T-cell (primary cell): Measurements from ENCODE around the gene CDC16. TPM values are rescaled to one million over a fixed set of nuclear protein-coding genes. Genes with fewer than 3 reads are reported as not detected.

Experiments used
- ATAC-seq, 4 experiments: fragments of 200-7000 bp in 3 of 4; fragments of 150-1000 bp in 1 of 4; cut with Tn5 transposase; replicated peaks in 1 of 4; 1 replicate in 3 of 4; 2 replicates in 1 of 4; pipeline ENCODE4 v1.10.0; 2021; ENCODE audit warnings: moderate library complexity in 3 of 4, mild to moderate bottlenecking in 2 of 4, moderate number of reproducible peaks in 1 of 4
- CTCF ChIA-PET, 2 donors: fragments of 300-600 bp; sonication (Branson Sonifier 250); formaldehyde crosslinking; loops; one replicate each; lab custom pipeline; 2022; ENCODE audit warnings: antibody characterized with exemption in 2 of 2; lab: Charles Lee
- POLR2A ChIA-PET, 2 donors: fragments of 300-600 bp; sonication (Branson Sonifier 250); formaldehyde crosslinking; loops; one replicate each; lab custom pipeline; 2022; ENCODE audit warnings: antibody characterized with exemption in 2 of 2; lab: Charles Lee
- DNase-seq, 35 experiments: peaks; one replicate each; pipeline versions ENCODE4 v3.0.0 to v3.0.0-alpha.2; 2013 to 2023
- H3K27ac ChIP-seq: one replicate; pipeline ENCODE4 v1.5.1; 2013; ENCODE audit warnings: low read length
- H3K27me3 ChIP-seq, 2 experiments: replicated peaks in 1 of 2; 1 replicate in 1 of 2; 2 replicates in 1 of 2; pipeline versions ENCODE4 v1.6.1 to v1.7.0; 2013; ENCODE audit warnings: low read length in 1 of 2, mixed read lengths in 1 of 2; ENCODE audit not compliant: control insufficient read depth in 2 of 2, insufficient read depth in 2 of 2; ENCODE audit errors: extremely low read depth in 1 of 2
- H3K36me3 ChIP-seq, 2 donors: 1 replicate in 1 of 2; 2 replicates in 1 of 2; pipeline versions ENCODE4 v1.6.1 to v1.7.0; 2013; ENCODE audit warnings: low read length in 1 of 2; ENCODE audit not compliant: control insufficient read depth in 2 of 2, insufficient read depth in 1 of 2; ENCODE audit errors: extremely low read depth in 1 of 2
- H3K4me1 ChIP-seq, 2 experiments: 1 replicate in 1 of 2; 2 replicates in 1 of 2; pipeline versions ENCODE4 v1.6.1 to v1.7.0; 2013; ENCODE audit warnings: low read length in 2 of 2, mixed read lengths in 1 of 2; ENCODE audit not compliant: insufficient read depth in 2 of 2, control insufficient read depth in 1 of 2; ENCODE audit errors: extremely low read depth in 1 of 2
- H3K4me3 ChIP-seq, 2 donors: 1 replicate in 1 of 2; 2 replicates in 1 of 2; pipeline versions ENCODE4 v1.5.1 to v1.7.0; 2013; ENCODE audit warnings: mild to moderate bottlenecking in 2 of 2, low read length in 1 of 2, moderate library complexity in 1 of 2; ENCODE audit not compliant: control insufficient read depth in 1 of 2; ENCODE audit errors: extremely low read depth in 1 of 2
- H3K9me3 ChIP-seq: 2 replicates; pipeline ENCODE4 v1.7.0; 2013
- H3K27ac Mint-ChIP-seq, 2 donors: one replicate each; pipeline ENCODE4 v1.8.0; 2020 to 2021; ENCODE audit warnings: mild to moderate bottlenecking in 2 of 2, mixed read lengths in 2 of 2
- H3K27me3 Mint-ChIP-seq, 2 donors: one replicate each; pipeline ENCODE4 v1.8.0; 2021 to 2022; ENCODE audit warnings: mixed read lengths in 2 of 2
- H3K36me3 Mint-ChIP-seq: one replicate; pipeline ENCODE4 v1.8.0; 2021; ENCODE audit warnings: mixed read lengths
- H3K4me1 Mint-ChIP-seq, 3 donors: one replicate each; pipeline ENCODE4 v1.8.0; 2020 to 2022; ENCODE audit warnings: mixed read lengths in 3 of 3, mild to moderate bottlenecking in 1 of 3
- H3K4me3 Mint-ChIP-seq, 3 donors: one replicate each; pipeline ENCODE4 v1.8.0; 2020 to 2022; ENCODE audit warnings: mild to moderate bottlenecking in 3 of 3, mixed read lengths in 3 of 3, moderate library complexity in 3 of 3
- H3K9me3 Mint-ChIP-seq, 3 donors: one replicate each; pipeline ENCODE4 v1.8.0; 2020 to 2022; ENCODE audit warnings: mixed read lengths in 3 of 3
- WGBS: methylation state at CpG from one replicate; pipeline ENCODE4 v1.1.5; 2013; ENCODE audit warnings: missing lambda C conversion rate; ENCODE audit not compliant: insufficient coverage; 5-methylcytosine and 5-hydroxymethylcytosine counted together
- total RNA-seq, 35 experiments: library from RNA in 6 of 35; stranded (reverse) in 6 of 35; fragments of 120-200 nt in 1 of 35; gene quantifications; one replicate each; pipeline versions ENCODE4 v1.2.1 to v1.2.4 and lab custom pipeline; 2013 to 2026

CDC16 gene
- total RNA-seq, 5 donors from 2014 or later (not counting 1 experiment from before 2014, with no cell fraction given) = 61.5 to 97.8 (median 78.8) TPM

DNA sequence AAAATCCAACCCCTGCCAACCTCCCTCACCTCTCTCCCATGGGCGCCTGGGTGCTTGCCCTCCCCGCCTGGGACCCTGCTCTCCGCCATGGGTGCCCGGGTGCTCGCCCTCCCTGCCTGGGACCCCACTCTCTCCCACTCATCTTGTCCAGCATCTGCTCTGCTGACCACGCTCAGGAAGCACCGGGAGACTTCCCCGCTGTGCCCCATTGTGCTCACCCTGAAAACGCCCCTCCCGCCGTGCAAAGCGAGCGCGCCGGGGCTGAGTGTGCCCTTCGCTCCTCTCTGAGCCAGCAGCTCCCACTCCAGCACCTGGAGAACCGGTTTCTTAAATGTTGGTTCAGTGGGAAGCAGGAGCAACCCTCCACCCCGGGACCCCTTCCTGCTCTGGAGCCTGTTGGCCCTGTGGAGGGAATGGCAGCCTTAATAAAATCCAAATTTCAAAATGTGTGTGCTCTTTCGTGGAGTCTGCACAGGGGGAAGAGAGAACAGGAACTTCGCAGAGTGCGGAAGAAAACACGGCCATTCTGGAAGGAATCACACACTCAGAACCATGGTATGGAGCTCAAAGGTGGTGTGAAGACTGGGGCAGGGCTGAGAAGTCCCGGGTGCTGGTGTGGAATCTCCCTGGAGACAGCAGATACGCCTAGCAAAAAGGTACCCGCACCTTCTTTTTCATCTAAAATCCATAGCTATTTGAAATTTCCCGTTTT is 23.1 kb upstream of the CDC16 start:
- ATAC-seq (no peak), DNase-seq (no peak)
- peak overlapping the region in 1 of 3 donors; percentile 44 for H3K4me3 Mint-ChIP-seq
- Histone ChIP-seq H3K27me3 (peaks cover 0 to 24% of the 10 kb centered on the region in 2 experiments), H3K4me1 (peaks cover 0 to 15% of the 10 kb centered on the region in 2 experiments), H3K9me3 (no peaks in the 10 kb centered on the region), H3K36me3 (no peaks in the 10 kb centered on the region), H3K27ac (no peak overlapping the region), H3K4me3 (no peak overlapping the region)
- peak overlapping the region in 1 of 2 donors; percentile 46 for H3K27ac Mint-ChIP-seq
- peaks cover 0 to 3% of the 10 kb centered on the region in 2 donors for H3K27me3 Mint-ChIP-seq
- 82% methylated on average over 16 of the region's 26 CpGs for WGBS
- CTCF ChIA-PET = no interaction called here
- no peaks in the 10 kb centered on the region for H3K36me3 Mint-ChIP-seq
- no peaks in the 10 kb centered on the region for H3K9me3 Mint-ChIP-seq
- peaks cover 21 to 33% (median 25%) of the 10 kb centered on the region in 3 donors for H3K4me1 Mint-ChIP-seq
- POLR2A ChIA-PET = interaction anchor here in 1 of 2 donors (0.5 kb wide), 1 partner anchor 107 kb away, joined by 4 read pairs; no protein-coding TSS in a partner anchor

- H3K27me3 Mint-ChIP-seq = peaks cover 0 to 3% of the 10 kb centered on the region in 2 donors
- Histone ChIP-seq H3K27me3 (peaks cover 0 to 24% of the 10 kb centered on the region in 2 experiments), H3K27ac (no peak overlapping the region), H3K4me1 (peaks cover 0 to 15% of the 10 kb centered on the region in 2 experiments), H3K4me3 (no peak overlapping the region), H3K36me3 (no peaks in the 10 kb centered on the region), H3K9me3 (no peaks in the 10 kb centered on the region)
- DNase-seq = peak in 1 of 35 experiments; percentile 31
- no peaks in the 10 kb centered on the region for H3K9me3 Mint-ChIP-seq
- H3K36me3 Mint-ChIP-seq = no peaks in the 10 kb centered on the region
- peak in 1 of 4 experiments; percentile 44 for ATAC-seq
- H3K4me3 Mint-ChIP-seq = no peak overlapping the region
- WGBS = 95% methylated on average over 3 of the region's 6 CpGs
- CTCF ChIA-PET = no interaction called here
- peaks cover 24 to 33% (median 25%) of the 10 kb centered on the region in 3 donors for H3K4me1 Mint-ChIP-seq
- H3K27ac Mint-ChIP-seq = peak overlapping the region in 1 of 2 donors; percentile 2
- POLR2A ChIA-PET = no interaction called here
These were observed 22.6 kb upstream of the CDC16 start for GRCh38 chr13:114212158-114212495.

DNA sequence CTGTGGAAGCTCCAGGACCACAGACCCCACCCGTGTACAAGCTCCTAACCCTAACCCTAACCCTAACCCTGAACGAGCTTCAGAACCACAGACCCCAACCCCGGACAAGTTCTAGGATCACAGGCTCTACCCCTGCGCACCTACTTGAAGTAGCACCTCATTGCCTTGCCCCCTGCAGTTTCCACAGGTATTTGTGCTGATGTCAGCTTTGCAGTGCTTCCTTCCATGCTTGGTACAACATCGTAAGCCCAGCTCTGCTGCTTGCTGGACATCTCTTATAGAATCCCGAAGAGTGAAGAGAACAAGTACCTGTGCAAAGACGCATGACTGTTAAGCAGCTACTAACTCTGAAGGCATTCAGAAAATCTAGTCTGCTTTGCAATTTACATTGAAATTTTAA is 20.7 kb upstream of the CDC16 start:
- Mint-ChIP-seq H3K4me1 (peaks cover 42 to 44% (median 42%) of the 10 kb centered on the region in 3 donors), H3K27ac (no peak overlapping the region), H3K27me3 (peaks cover 0 to 3% of the 10 kb centered on the region in 2 donors), H3K9me3 (no peaks in the 10 kb centered on the region), H3K4me3 (no peak overlapping the region), H3K36me3 (no peaks in the 10 kb centered on the region)
- H3K4me1 ChIP-seq = peaks cover 0 to 15% of the 10 kb centered on the region in 2 experiments
- H3K27ac ChIP-seq = no peak overlapping the region
- H3K36me3 ChIP-seq = no peaks in the 10 kb centered on the region
- DNase-seq (no peak), ATAC-seq (no peak)
- peaks cover 0 to 24% of the 10 kb centered on the region in 2 experiments for H3K27me3 ChIP-seq
- H3K9me3 ChIP-seq = no peaks in the 10 kb centered on the region
- no peak overlapping the region for H3K4me3 ChIP-seq
- WGBS = 93% methylated on average over 7 of the region's 7 CpGs
- POLR2A ChIA-PET = no interaction called here
- CTCF ChIA-PET = interaction anchor here in 1 of 2 donors (0.7 kb wide), 1 partner anchor 47 kb away, joined by 7 read pairs; no protein-coding TSS in a partner anchor

DNA sequence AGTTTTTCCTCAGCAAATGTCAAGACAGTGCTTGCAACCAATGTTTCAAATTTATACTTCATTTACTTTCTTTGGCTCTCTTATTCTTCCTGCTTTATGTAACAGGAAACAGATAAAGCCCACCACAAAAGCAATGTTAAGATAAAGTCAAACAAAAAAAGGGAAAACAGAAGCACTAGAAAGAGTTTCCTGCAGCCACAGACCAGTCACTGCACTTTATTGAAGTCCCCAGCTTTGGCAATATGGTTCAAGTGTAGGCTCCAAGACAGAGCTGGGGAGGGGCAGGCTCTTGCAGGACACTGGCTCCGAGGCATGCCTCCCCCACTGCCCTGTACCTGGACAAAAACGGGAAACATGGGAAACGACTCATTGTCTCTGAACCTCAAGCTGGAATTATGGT is 15.3 kb upstream of the CDC16 start:
- ATAC-seq = peak in 3 of 4 experiments; percentile 63 to 76 (median 72)
- peaks cover 8 to 31% of the 10 kb centered on the region in 2 experiments for H3K4me1 ChIP-seq
- H3K9me3 ChIP-seq = no peaks in the 10 kb centered on the region
- CTCF ChIA-PET = no interaction called here
- no peak overlapping the region for H3K4me3 ChIP-seq
- 8% methylated on average over 2 of the region's 3 CpGs for WGBS
- Mint-ChIP-seq H3K4me1 (peaks cover 59 to 67% (median 66%) of the 10 kb centered on the region in 3 donors), H3K27ac (peak overlapping the region; percentile 77 to 82), H3K4me3 (peak overlapping the region in 2 of 3 donors; percentile 47 to 56), H3K36me3 (no peaks in the 10 kb centered on the region), H3K9me3 (no peaks in the 10 kb centered on the region), H3K27me3 (no peaks in the 10 kb centered on the region)
- DNase-seq = no peak
- H3K36me3 ChIP-seq = no peaks in the 10 kb centered on the region
- POLR2A ChIA-PET = no interaction called here
- H3K27ac ChIP-seq = no peak overlapping the region
- no peaks in the 10 kb centered on the region for H3K27me3 ChIP-seq

DNA sequence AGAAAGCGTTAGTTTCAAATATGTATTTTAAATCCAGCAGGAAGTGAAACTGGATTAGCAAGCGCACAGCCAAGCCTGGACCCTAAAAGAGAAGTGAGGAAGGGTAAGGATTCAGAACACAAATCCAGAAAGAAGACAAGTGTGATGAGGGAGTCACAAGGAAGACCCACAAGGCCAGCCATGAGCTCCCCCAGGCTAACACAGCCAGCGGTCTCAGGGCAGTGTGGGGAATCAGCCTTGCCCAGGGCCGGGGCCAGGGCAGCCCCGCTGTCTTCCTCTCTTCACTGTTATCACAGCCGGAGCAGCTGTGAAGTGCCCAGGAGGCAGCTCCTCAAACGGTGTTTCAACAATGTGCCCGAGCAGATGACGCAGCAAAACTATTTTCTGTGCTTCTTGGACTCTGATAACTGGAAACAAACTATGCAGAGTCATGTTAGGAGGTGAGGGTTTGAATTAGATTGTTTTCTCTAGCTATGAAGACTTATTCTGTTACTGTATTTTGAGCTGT is 12.2 kb upstream of the CDC16 start:
- ChIA-PET CTCF (interaction anchor here in 1 of 2 donors (0.7 kb wide), 1 partner anchor 144 kb away, joined by 4 read pairs; no protein-coding TSS in a partner anchor), POLR2A (interaction anchor here in 1 of 2 donors (1.1 kb wide), 1 partner anchor 79 kb away, joined by 3 read pairs; no protein-coding TSS in a partner anchor)
- 72% methylated on average over 7 of the region's 9 CpGs for WGBS
- DNase-seq = no peak
- peak overlapping the region; percentile 47 to 70 for H3K27ac Mint-ChIP-seq
- H3K4me1 Mint-ChIP-seq = peaks cover 81 to 86% (median 86%) of the 10 kb centered on the region in 3 donors
- H3K36me3 Mint-ChIP-seq = no peaks in the 10 kb centered on the region
- no peaks in the 10 kb centered on the region for H3K27me3 ChIP-seq
- ATAC-seq = no peak
- H3K36me3 ChIP-seq = no peaks in the 10 kb centered on the region
- peaks cover 28 to 56% of the 10 kb centered on the region in 2 experiments for H3K4me1 ChIP-seq
- H3K4me3 ChIP-seq = no peak overlapping the region
- H3K9me3 Mint-ChIP-seq = no peaks in the 10 kb centered on the region
- H3K9me3 ChIP-seq = no peaks in the 10 kb centered on the region
- no peaks in the 10 kb centered on the region for H3K27me3 Mint-ChIP-seq
- H3K4me3 Mint-ChIP-seq = peak overlapping the region in 1 of 3 donors; percentile 0
- no peak overlapping the region for H3K27ac ChIP-seq

DNA sequence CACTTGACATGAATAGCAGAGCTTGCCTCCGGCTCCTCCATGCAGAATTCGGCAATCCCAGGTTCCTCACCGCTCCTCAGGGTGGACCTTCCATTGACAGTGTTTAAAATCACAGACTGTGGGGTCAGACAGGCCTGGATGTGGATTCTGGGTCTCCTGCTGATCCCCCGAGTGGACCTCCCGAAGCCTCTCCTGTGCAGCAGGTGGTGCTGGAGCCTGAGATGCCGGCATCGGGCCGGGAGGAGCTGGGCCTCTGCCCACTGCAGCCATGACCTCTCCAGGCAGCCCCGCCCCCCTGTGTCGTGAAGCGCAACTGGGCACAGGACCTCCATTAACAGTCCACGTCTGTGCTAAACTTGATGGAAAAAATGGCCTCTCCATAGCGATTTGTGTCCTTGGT is 10.5 kb upstream of the CDC16 start:
- Histone ChIP-seq H3K9me3 (no peaks in the 10 kb centered on the region), H3K36me3 (no peaks in the 10 kb centered on the region), H3K4me3 (no peak overlapping the region), H3K27me3 (peaks cover 0 to 4% of the 10 kb centered on the region in 2 experiments), H3K4me1 (peaks cover 28 to 56% of the 10 kb centered on the region in 2 experiments), H3K27ac (peak overlapping the region; percentile 17)
- peak overlapping the region in 1 of 3 donors; percentile 65 for H3K4me3 Mint-ChIP-seq
- ChIA-PET POLR2A (interaction anchor here in 1 of 2 donors (0.7 kb wide), 1 partner anchor 269 kb away, joined by 16 read pairs; no protein-coding TSS in a partner anchor), CTCF (interaction anchor here in 1 of 2 donors (0.6 to 1.1 kb wide), 2 partner anchors 113 to 185 kb away, joined by 5 to 6 read pairs; no protein-coding TSS in a partner anchor)
- 93% methylated on average over 13 of the region's 13 CpGs for WGBS
- H3K27me3 Mint-ChIP-seq = no peaks in the 10 kb centered on the region
- no peaks in the 10 kb centered on the region for H3K9me3 Mint-ChIP-seq
- H3K36me3 Mint-ChIP-seq = no peaks in the 10 kb centered on the region
- no peak for ATAC-seq
- peaks cover 68 to 74% (median 70%) of the 10 kb centered on the region in 3 donors for H3K4me1 Mint-ChIP-seq
- no peak for DNase-seq
- H3K27ac Mint-ChIP-seq = peak overlapping the region; percentile 86 to 93
